K562 (cell line): ENCODE results near the gene RNF180. TPM values are rescaled to one million over a fixed set of nuclear protein-coding genes. Genes with fewer than 3 reads are reported as not detected.

Source experiments
- ATAC-seq: fragments of 200-7000 bp; cut with Tn5 transposase; 3 replicates; pipeline ENCODE4 v1.9.1; 2020; ENCODE audit warnings: moderate library complexity
- BruUV-seq: library from RNA; stranded (reverse); fragments of 400-500 nt; replicated peaks from 2 replicates; lab custom pipeline; 2021; lab: Mats Ljungman, UMichigan
- CTCF ChIA-PET: fragments of 300-600 bp; formaldehyde crosslinking; extraction: SDS; loops from one replicate; lab custom pipeline; 2021; ENCODE audit warnings: low intra/inter-chr PET ratio; lab: Yijun Ruan, JAX
- POLR2A ChIA-PET: fragments of 300-600, 350-650 bp; sonication (Branson Sonifier 250); formaldehyde crosslinking; extraction: SDS; loops from one replicate; lab custom pipeline; 2021; ENCODE audit warnings: antibody characterized with exemption, inconsistent platforms; lab: Yijun Ruan, JAX
- DNase-seq, 4 experiments: peaks; one replicate each; pipeline versions ENCODE4 v3.0.0 to v3.0.0-alpha.2; 2011 to 2018; ENCODE audit warnings: low spot score in 3 of 4, mixed read lengths in 3 of 4; ENCODE audit errors: extremely low read depth in 1 of 4
- FAIRE-seq: peaks from 2 replicates; lab custom pipeline; 2011; peaks lifted over from hg19 to GRCh38; lab: Jason Lieb, UNC
- H2AFZ ChIP-seq: 2 replicates; pipeline ENCODE4 v1.6.0; 2011; ENCODE audit warnings: low read depth, low read length, control low read depth, inconsistent platforms
- H3K27ac ChIP-seq: fragments of 200-600 bp; 3 replicates; pipeline ENCODE4 v1.8.0; 2011; ENCODE audit warnings: low read depth, mild to moderate bottlenecking, control low read depth, inconsistent platforms, low read length, moderate library complexity, mixed read lengths; ENCODE audit errors: extremely low read depth
- H3K27me3 ChIP-seq, 2 experiments: fragments of 300-600 bp in 1 of 2; 2 replicates in 1 of 2; 3 replicates in 1 of 2; pipeline versions ENCODE4 v1.6.0 to v1.8.0; 2011; ENCODE audit warnings: inconsistent platforms in 2 of 2, low read length in 2 of 2, mild to moderate bottlenecking in 1 of 2, mixed read lengths in 1 of 2, moderate library complexity in 1 of 2; ENCODE audit not compliant: control insufficient read depth in 2 of 2, insufficient read depth in 2 of 2
- H3K36me3 ChIP-seq: fragments of 300-600 bp; 3 replicates; pipeline ENCODE4 v1.8.0; 2011; ENCODE audit warnings: mild to moderate bottlenecking, low read length, inconsistent platforms; ENCODE audit not compliant: control insufficient read depth, insufficient read depth
- H3K4me1 ChIP-seq, 2 experiments: fragments of 200-600 bp in 1 of 2; replicated peaks in 1 of 2; 2 replicates in 1 of 2; 3 replicates in 1 of 2; pipeline versions ENCODE4 v1.5.1 to v1.8.0; 2011; ENCODE audit warnings: inconsistent platforms in 2 of 2, low read length in 2 of 2, mild to moderate bottlenecking in 1 of 2, mixed read lengths in 1 of 2, moderate library complexity in 1 of 2; ENCODE audit not compliant: control insufficient read depth in 2 of 2, insufficient read depth in 2 of 2
- H3K4me2 ChIP-seq: 2 replicates; pipeline ENCODE4 v1.6.1; 2011; ENCODE audit warnings: low read length, control low read depth, inconsistent platforms, mixed read lengths; ENCODE audit not compliant: insufficient read depth
- H3K4me3 ChIP-seq: fragments of 200-600 bp; sonication (generic), shearing (Covaris generic); 2 replicates; pipeline ENCODE4 v1.5.1; 2016; ENCODE audit warnings: control low read depth, inconsistent platforms
- H3K79me2 ChIP-seq: fragments of 200-600 bp; 3 replicates; pipeline ENCODE4 v1.8.0; 2011; ENCODE audit warnings: low read length, inconsistent platforms; ENCODE audit not compliant: control insufficient read depth, insufficient read depth
- H3K9ac ChIP-seq, 2 experiments: 2 replicates each; pipeline versions ENCODE4 v1.6.0 to v1.6.1; 2011; ENCODE audit warnings: low read depth in 2 of 2, low read length in 2 of 2, control low read depth in 1 of 2, inconsistent platforms in 1 of 2, mild to moderate bottlenecking in 1 of 2, mixed read lengths in 1 of 2; ENCODE audit not compliant: insufficient read depth in 1 of 2
- H3K9me1 ChIP-seq: one replicate; pipeline ENCODE4 v1.6.0; 2011; ENCODE audit warnings: inconsistent platforms, mild to moderate bottlenecking, low read length, moderate library complexity; ENCODE audit not compliant: control insufficient read depth, insufficient read depth
- H3K9me3 ChIP-seq: replicated peaks from 2 replicates; pipeline ENCODE4 v1.5.1; 2011; ENCODE audit warnings: low read depth, low read length, inconsistent platforms; ENCODE audit not compliant: control insufficient read depth, insufficient read depth
- H4K20me1 ChIP-seq: replicated peaks from 2 replicates; pipeline ENCODE4 v1.6.1; 2011; ENCODE audit warnings: low read length, inconsistent platforms, mixed read lengths; ENCODE audit not compliant: control insufficient read depth, insufficient read depth
- BDP1 ChIP-seq: IDR thresholded peaks from 3 replicates; pipeline ENCODE4 v1.6.1; 2011; ENCODE audit not compliant: insufficient read length, insufficient read depth
- CHCHD3 ChIP-seq: fragments of 250-450 bp; sonication (Bioruptor Pico); IDR thresholded peaks from 2 replicates; pipeline ENCODE4 v2.1.2; 2022; ENCODE audit warnings: mild to moderate bottlenecking
- ELF2 ChIP-seq: fragments of 250-450 bp; sonication (Bioruptor Pico); IDR thresholded peaks from 2 replicates; pipeline ENCODE4 v1.5.0; 2021; ENCODE audit warnings: mild to moderate bottlenecking
- NUFIP1 ChIP-seq: fragments of 450-650 bp; IDR thresholded peaks from 2 replicates; pipeline ENCODE4 v1.6.1; 2018; ENCODE audit not compliant: partially characterized antibody
- PRPF4 ChIP-seq: fragments of 200-400 bp; formaldehyde crosslinking; IDR thresholded peaks from one replicate; pipeline ENCODE4 v1.6.1; 2017; ENCODE audit warnings: low read length, low read depth, mild to moderate bottlenecking; ENCODE audit not compliant: insufficient read depth, poor library complexity, severe bottlenecking
- SIX5 ChIP-seq, 2 experiments: IDR thresholded peaks; 2 replicates each; pipeline ENCODE4 v1.6.1; 2011; ENCODE audit warnings: low read length in 2 of 2, borderline replicate concordance in 1 of 2, low read depth in 1 of 2, mild to moderate bottlenecking in 1 of 2, moderate library complexity in 1 of 2; ENCODE audit not compliant: insufficient read depth in 1 of 2
- ZC3H11A ChIP-seq: IDR thresholded peaks from 2 replicates; pipeline ENCODE4 v1.6.1; 2012; ENCODE audit warnings: low read depth, low read length, improper control_type of control experiment
- ZFP91 ChIP-seq: sonication (generic); formaldehyde crosslinking; IDR thresholded peaks from 2 replicates; pipeline ENCODE4 v1.8.0; 2022; ENCODE audit warnings: mild to moderate bottlenecking, missing genetic modification reagents
- ZFPM2 ChIP-seq: fragments of 250-450 bp; sonication (Bioruptor Pico); IDR thresholded peaks from 2 replicates; pipeline ENCODE4 v1.5.1; 2022; ENCODE audit warnings: mild to moderate bottlenecking
- ZNF561 ChIP-seq: fragments of 450-650 bp; formaldehyde crosslinking; conservative IDR thresholded peaks from 2 replicates; pipeline ENCODE4 v1.4.0; 2020; ENCODE audit warnings: mild to moderate bottlenecking, moderate library complexity
- ZNF699 ChIP-seq: fragments of 250-450 bp; sonication (Bioruptor Pico); IDR thresholded peaks from 2 replicates; pipeline ENCODE4 v1.8.0; 2021; ENCODE audit warnings: mild to moderate bottlenecking, moderate library complexity; ENCODE audit not compliant: insufficient replicate concordance
- ZNF717 ChIP-seq: fragments of 250-450 bp; sonication (Bioruptor Pico); IDR thresholded peaks from 2 replicates; pipeline ENCODE4 v1.5.0; 2021
- WGBS: fragments of 100-300 bp; shearing (Covaris generic); methylation state at CpG from one replicate; pipeline ENCODE4 v1.1.6; 2016; ENCODE audit warnings: low coverage, mixed read lengths; ENCODE audit not compliant: insufficient coverage; ENCODE audit errors: missing lambda C conversion rate; 5-methylcytosine and 5-hydroxymethylcytosine counted together
- in situ Hi-C: fragments of 300-500 bp; cut with MboI; formaldehyde crosslinking; loops from 4 replicates; pipeline ENCODE4 v1.15.0; 2018; ENCODE audit warnings: inconsistent platforms, mixed read lengths
- intact Hi-C: fragments of 100-400 bp; cut with micrococcal nuclease; formaldehyde crosslinking; loops from 2 replicates; pipeline ENCODE4 v1.14.2; 2022
- polyA plus RNA-seq, 8 experiments: library from polyadenylated mRNA; depleted of rRNA in 4 of 8; stranded (reverse) in 5 of 8; unstranded in 3 of 8; fragments of >200 nt; fragmentation: Nextera tagmentation in 2 of 8; fragmentation: Illumina TruSeq in 1 of 8; extraction: Ambion mirVana in 2 of 8; extraction: Trizol in 1 of 8; gene quantifications; 2 replicates each; pipeline versions ENCODE4 v1.2.1 to v1.2.3, GENCODE V29; 2011 to 2014; ENCODE audit warnings: inconsistent platforms in 1 of 8, missing spikeins in 1 of 8
- total RNA-seq, 7 experiments: library from RNA; depleted of rRNA in 6 of 7; stranded (reverse); fragments of >200 nt in 6 of 7; fragmentation: Illumina TruSeq in 2 of 7; extraction: Trizol in 2 of 7; gene quantifications; 2 replicates each; pipeline versions ENCODE4 v1.2.1 to v1.2.3, GENCODE V29; 2011 to 2021; ENCODE audit warnings: low replicate concordance in 1 of 7
- TF ChIP-seq, protein P1 (sequence below): sonication (generic); formaldehyde crosslinking; IDR thresholded peaks from 2 replicates; pipeline ENCODE4 v1.8.1; 2022; ENCODE audit warnings: missing genetic modification reagents
- TF ChIP-seq, protein P2 (sequence below): fragments of 250-450 bp; sonication (Bioruptor Pico); IDR thresholded peaks from 2 replicates; pipeline ENCODE4 v1.6.1; 2021; ENCODE audit warnings: mild to moderate bottlenecking

The RNF180 gene
- total and polyA plus RNA-seq, 9 of the 15 experiments (the other 6 are each of a cell fraction or from before 2014, with no cell fraction given), result 0.05 TPM; not detected in 8

DNA sequence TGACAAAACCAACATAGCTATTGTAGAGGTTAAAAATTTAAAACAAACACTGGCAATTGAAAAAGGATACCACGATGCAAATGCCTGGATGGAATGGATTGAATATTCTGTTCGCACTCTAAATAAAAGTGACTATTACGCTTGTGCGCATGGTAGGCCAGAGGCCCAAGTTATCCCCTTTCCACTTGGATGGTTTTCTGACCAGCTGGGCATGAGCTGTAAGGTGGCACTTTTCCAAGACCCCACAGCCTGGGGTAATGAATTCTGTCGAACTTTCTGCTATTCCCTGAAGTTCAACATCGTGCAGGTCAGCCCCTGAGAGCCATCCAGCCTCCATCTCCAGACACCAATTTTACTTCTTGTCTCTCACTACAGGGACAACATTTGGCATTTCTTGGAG lies 5.4 kb upstream of the RNF180 start (continued):
- TF ChIP-seq NUFIP1, result no peak

DNA sequence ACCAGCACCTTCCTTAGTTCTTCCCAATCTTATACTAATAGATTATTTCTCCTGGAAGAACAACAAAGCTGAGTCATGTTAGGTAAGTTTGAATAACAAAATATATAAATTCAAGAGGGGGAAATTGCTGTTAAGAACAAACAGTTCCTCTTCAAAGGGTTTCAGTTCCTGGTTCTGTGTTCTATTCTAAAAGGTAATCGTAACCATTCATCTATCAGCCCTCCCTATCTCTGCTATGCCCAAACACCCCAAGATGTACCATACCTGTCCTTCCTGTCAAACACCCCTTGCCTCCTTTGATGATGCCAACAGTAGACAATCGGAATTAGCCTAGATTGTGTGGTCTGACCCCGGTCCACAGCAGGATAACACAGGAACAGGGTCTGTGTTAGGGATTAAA lies 4.2 kb upstream of the RNF180 start:
- no peaks in the 10 kb centered on the region for H3K9me3 ChIP-seq
- H3K36me3 ChIP-seq, result no peaks in the 10 kb centered on the region
- H3K79me2 ChIP-seq, result no peaks in the 10 kb centered on the region
- peaks cover 0 to 7% of the 10 kb centered on the region in 2 experiments; a peak in 2 of 5 replicates for H3K4me1 ChIP-seq
- no peak overlapping the region for H3K4me2 ChIP-seq
- no peak overlapping the region for H3K27ac ChIP-seq
- 2% methylated on average over 3 of the region's 3 CpGs for WGBS
- no peaks in the 10 kb centered on the region for H4K20me1 ChIP-seq
- ATAC-seq (no peak), FAIRE-seq (no peak), DNase-seq (no peak)
- H3K27me3 ChIP-seq, result peaks cover 0 to 13% of the 10 kb centered on the region in 2 experiments; a peak in 2 of 5 replicates
- in situ Hi-C loops (no loop called here), intact Hi-C loops (no loop called here)
- CTCF ChIA-PET, result no interaction called here
- no peak overlapping the region for H3K9ac ChIP-seq
- no peaks in the 10 kb centered on the region for H3K9me1 ChIP-seq
- TF ChIP-seq ZFP91 (CRISPR knock-in tag) (no peak), BDP1 (no peak), ZC3H11A (no peak), SIX5 (IDR thresholded peaks at IDR 0.05; ENCODE audit: borderline replicate concordance in 1 of 2, insufficient read depth in 1 of 2, low read depth in 1 of 2, low read length in 2 of 2) (no peak), ZFPM2 (no peak), PRPF4 (no peak), ZNF561 (CRISPR knock-in tag) (no peak), ZNF699 (CRISPR knock-in tag) (no peak), CHCHD3 (CRISPR knock-in tag) (no peak), ZNF717 (CRISPR knock-in tag) (no peak), ELF2 (CRISPR knock-in tag) (no peak)
- TF ChIP-seq, protein P1, sequence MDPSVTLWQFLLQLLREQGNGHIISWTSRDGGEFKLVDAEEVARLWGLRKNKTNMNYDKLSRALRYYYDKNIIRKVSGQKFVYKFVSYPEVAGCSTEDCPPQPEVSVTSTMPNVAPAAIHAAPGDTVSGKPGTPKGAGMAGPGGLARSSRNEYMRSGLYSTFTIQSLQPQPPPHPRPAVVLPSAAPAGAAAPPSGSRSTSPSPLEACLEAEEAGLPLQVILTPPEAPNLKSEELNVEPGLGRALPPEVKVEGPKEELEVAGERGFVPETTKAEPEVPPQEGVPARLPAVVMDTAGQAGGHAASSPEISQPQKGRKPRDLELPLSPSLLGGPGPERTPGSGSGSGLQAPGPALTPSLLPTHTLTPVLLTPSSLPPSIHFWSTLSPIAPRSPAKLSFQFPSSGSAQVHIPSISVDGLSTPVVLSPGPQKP (CRISPR knock-in tag), result no peak
- TF ChIP-seq, protein P2, sequence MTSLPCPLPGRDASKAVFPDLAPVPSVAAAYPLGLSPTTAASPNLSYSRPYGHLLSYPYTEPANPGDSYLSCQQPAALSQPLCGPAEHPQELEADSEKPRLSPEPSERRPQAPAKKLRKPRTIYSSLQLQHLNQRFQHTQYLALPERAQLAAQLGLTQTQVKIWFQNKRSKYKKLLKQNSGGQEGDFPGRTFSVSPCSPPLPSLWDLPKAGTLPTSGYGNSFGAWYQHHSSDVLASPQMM, result no peak
- POLR2A ChIA-PET, result no interaction called here
- H2AFZ ChIP-seq, result no peak overlapping the region
- H3K4me3 ChIP-seq, result no peak overlapping the region
- BruUV-seq, result no TSS peak
